Stimulated activated CD4-positive, alpha-beta T cell treated with anti-CD3 and anti-CD28 coated beads, Interleukin-1b, Interleukin-23, amount 100 ng/mL, for 1 hour (primary cell): ENCODE data around the gene SLC8A1.

Experiments
- DNase-seq, 2 donors: peaks; one replicate each; pipeline ENCODE4 v3.0.0-alpha.2; 2020; ENCODE audit warnings: low read depth in 2 of 2

SLC8A1 gene

GRCh38 chr2:40310303-40310702 is 141.6 kb downstream of the SLC8A1 start:
- no peak for DNase-seq

- DNase-seq: no peak
These were observed 147.6 kb downstream of the SLC8A1 start for GRCh38 chr2:40304340-40304739.

DNA sequence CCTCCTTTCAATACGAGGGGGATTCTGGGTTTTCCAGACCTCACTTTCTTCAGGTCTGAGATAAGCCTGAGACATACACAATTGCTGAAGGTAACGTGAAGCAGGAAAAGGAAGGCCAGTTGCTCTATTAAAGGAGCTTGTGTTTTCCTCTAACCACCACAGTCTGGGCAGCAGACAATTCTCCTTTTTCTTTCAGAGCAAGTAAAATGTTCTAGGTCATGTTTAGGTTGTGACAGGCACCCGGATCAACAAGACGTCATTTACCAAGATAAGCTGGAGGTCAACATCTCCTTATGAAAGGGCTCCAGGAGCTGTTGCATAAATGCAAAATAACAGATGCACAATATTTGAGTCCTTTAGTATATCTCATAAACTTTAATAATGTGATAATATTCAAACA is 148.1 kb downstream of the SLC8A1 start:
- no peak for DNase-seq

DNA sequence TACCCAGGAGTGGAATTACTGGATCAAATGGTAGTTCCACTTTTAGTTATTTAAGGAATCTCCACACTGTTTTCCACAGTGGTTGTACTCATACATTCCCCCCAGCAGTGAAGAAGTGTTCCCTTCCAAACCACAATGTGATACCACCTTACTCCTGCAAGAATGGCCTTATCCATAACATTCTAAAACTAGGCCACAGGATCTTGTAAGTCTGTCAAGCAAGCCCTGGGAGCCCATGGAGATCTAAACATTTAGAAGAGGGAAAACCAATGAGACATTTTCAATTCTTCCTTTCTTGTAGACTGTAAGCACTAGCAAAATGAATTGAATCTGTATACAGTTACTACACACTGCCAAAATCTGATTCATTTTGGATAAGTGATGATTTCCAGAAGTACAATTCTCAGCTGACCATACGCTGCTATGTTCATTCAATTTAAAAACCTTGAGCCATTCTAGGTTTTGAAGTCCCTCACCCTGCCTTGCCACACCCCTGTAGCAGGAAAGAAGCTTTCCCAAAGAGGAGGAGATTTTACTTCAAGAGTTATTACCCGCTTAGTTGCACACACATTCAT is 149.1 kb downstream of the SLC8A1 start:
- DNase-seq: no peak

DNA sequence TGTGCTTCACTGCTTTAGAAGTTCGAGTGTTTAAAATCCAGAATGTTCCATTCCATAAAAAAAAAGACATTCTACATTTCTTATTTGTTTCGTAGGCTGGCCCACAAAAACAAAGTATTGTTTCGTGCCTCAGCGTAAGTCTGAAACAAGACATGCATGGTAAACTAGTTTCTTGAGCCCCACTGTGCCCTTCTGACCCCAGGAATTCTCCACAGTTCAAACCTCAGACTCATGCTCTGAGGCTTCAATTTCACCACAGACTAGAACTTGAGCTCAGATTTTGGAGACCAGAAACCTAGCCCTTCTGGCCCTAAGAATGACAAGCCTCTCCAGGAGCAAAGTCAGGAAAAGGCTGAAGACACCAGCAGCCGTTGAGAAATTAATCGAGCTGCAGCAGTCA is 151.5 kb downstream of the SLC8A1 start:
- no peak for DNase-seq

- no peak for DNase-seq
These were observed 152.1 kb downstream of the SLC8A1 start for GRCh38 chr2:40299781-40300180.

DNA sequence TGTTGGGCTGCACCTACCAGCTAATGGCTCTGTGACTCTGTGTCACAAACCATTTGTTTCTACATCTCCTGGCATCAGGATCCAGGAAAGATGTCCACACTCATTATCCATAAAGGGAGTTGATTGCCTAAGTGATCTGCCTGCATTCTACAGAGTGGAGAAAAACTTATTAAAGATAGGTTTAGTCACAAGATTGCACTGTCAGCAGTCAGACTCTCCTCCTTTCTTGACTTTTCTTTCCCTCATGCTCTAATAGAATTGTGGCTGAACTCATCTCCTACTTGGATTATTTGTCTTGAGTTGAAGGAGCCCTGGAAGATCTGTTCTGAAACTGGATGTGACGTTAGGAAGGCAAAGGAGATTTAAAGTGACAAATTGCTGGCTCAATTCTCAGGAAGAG is 152.7 kb downstream of the SLC8A1 start:
- no peak for DNase-seq

DNA sequence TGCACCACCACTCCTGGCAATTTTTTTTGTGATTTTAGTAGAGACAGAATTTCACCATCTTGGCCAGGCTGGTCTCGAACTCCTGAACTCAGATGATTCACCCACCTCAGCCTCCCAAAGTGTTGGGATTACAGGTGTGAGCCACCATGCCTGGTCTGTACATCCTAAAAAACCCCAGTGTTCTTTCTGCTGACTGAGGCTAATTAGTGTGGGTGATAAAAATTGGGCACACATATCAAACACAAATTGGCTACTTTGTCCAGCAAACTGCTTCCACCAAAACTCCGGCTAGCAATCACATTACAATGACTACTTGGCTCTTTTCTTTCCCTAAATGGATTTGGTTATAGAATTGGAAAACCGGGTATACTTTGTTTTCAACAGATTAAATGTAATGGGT is 153.9 kb downstream of the SLC8A1 start:
- no peak for DNase-seq

GRCh38 chr2:40292291-40292690 is 159.6 kb downstream of the SLC8A1 start:
- no peak for DNase-seq

- DNase-seq: no peak
These were observed 162.0 kb downstream of the SLC8A1 start for GRCh38 chr2:40289771-40290404.

GRCh38 chr2:40287773-40288172 is 164.1 kb downstream of the SLC8A1 start:
- no peak for DNase-seq

DNA sequence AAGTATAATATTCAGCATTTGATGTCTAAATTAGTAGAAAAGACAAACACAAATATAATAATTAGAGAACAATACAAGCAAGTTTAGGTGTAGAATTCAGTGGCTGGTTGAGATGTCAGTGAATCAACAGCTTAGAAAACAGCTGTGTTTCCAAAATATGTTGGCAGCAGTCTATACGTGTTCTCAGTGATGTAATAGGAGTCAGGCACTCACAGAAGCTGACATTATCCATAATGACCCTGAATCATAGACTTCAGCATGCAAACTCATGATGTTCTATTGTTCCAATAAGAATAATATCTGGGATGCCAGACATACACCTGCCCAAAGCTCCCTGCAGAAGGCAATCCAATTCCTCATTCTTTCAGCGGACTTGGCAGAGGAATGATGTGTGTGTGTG is 164.7 kb downstream of the SLC8A1 start:
- no peak for DNase-seq

DNA sequence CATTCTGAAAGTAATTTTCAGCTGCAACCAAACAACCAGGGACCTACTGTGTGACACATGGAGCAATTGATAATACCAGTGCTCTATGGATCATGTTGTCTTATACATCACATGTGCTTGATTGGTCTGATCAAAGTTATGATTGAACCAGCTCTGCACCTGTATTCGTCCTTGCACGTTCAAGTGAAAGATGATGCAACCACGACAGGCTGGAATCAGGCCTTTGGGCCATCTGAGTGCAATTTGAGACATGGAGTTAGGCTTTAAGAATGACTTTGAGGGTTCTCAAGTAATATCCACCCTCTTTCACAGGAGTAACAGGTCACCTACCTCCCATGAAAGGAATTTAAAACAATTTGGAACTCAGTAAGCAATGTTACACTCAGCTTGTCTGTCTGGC is 165.2 kb downstream of the SLC8A1 start:
- DNase-seq: no peak

GRCh38 chr2:40285391-40285790 is 166.5 kb downstream of the SLC8A1 start:
- DNase-seq: no peak

DNA sequence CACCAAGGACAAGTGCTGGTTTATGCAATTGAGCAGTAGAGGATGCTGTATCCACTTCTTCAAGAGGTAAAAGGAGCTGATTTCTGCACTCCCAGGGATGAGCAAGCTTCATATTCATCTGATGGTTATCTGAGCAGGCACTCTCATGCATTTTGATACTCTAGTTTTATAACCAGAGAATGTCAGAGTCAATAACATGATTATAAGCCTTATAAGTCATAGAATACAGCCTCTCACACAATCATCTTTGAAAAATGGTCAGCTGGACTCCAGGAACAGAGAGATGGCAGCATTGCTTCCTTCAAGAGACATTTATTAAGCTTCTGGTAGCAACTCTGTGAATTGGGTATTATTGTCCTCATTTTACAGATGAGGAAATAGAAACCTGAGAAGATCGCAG is 167.1 kb downstream of the SLC8A1 start:
- no peak for DNase-seq

- no peak for DNase-seq
These were observed 168.6 kb downstream of the SLC8A1 start for GRCh38 chr2:40283111-40283909.

- DNase-seq: no peak
These were observed 169.5 kb downstream of the SLC8A1 start for GRCh38 chr2:40282428-40282827.

- no peak for DNase-seq
These were observed 170.6 kb downstream of the SLC8A1 start for GRCh38 chr2:40281021-40281940.

DNA sequence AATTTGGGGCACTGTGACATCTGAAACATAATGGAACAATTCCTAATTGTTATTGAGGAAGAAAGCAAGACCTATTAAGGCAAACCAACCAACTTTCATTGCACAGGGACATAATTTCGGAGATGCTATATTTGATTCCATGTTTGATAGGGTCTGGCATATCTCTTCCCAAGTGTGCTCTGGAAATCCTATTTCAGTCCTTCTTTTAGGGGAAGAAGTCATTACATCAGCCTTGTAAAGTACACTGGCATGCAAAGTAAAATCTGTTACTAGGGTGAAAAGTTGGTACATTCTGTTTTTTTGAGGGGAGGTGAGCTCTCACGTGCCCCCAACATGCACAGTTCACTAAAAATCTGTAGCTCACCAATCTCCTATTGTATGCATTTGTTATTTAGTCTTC is 172.4 kb downstream of the SLC8A1 start:
- DNase-seq: no peak

DNA sequence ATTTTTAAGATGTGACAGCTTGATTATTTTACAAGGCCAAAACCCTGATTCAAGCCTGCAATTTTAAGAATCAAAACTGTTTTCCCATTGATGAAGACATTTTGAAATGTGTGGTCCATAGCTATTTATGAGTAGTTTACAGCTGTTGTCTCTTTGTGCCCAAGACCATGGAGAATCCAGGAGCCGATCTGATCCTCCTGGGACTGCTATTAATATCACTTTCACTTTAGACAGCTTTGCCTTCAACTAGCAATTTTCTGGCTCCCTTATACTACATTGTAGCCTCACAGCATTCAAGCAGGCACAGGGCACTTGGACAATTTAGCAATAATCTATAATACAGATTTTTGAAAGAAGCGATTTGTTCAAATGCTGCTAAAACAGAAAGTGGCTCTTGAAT is 172.9 kb downstream of the SLC8A1 start:
- DNase-seq: no peak

DNA sequence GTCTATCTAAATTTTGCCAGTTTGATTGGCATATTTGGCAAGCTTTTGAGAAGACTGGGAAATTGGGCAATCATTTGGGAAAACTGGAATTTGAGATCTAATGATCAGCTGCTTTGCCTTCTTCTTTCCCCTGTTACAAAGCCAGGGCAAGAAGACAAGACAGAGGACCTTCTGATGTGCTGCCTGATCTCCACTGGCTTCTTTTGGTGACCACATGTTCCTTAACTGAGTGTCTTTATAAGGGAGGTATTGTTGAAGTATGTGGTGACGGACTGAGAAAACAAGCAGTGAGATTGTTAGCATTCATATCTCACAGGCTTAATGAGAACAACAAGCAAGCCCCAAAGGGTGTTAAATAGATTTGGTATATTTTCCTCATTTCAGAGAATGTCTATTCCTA is 175.8 kb downstream of the SLC8A1 start:
- no peak for DNase-seq

DNA sequence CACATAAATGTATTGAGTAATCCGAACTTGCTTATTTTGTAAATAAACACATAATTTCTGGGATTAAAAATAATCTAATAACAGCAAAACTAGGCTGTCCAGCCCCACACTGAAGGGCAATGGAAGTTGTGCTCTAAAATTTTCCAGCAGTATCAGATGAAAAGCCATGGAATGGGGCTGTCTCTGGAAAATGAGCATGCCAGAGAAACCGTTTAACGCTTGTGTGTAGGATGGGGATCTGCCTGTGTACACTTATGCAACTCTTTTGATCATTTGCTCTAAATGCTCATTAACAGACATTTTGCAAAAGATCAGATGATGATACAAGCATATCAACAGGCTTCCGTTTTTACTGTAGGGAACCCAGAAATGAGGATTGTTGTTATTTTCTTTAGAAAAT is 177.6 kb downstream of the SLC8A1 start:
- DNase-seq: no peak
